ENCODE measurements around the gene ADAMTS12. TPM values are rescaled to one million over a fixed set of nuclear protein-coding genes. Genes with fewer than 3 reads are reported as not detected.

ADAMTS12 gene
- polyA plus RNA-seq, 1 of the 3 experiments (the other 2 are of a cell fraction): 2.5 TPM

DNA sequence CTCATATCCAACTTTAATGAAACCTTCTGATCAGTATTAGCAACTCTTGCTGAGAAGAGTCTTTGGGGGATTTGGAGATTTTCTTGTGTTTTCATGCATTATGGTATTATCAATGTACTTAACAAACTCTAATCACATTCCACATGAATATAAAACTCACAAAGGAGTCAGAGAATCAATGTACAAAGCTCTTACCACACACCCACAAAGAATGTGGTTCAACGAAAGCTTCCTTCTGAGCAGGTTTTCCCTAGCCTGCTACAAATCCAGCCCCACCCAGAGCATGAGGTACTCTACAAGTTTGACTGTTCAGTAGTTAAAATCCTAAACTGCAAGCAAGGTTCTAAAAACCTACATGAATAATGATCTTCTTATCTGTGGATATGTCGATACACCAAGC lies 240.9 kb downstream of the ADAMTS12 start:
- no peaks in the 10 kb centered on the region for H3K9me3 ChIP-seq
- no peak overlapping the region for H2AFZ ChIP-seq (ENCODE audit: low read depth)
- no peak overlapping the region for H3K9ac ChIP-seq
- 50% methylated on average over 2 of the region's 2 CpGs for whole genome bisulfite sequencing (ENCODE audit: low lambda C conversion rate)
- no peaks in the 10 kb centered on the region for H3K36me3 ChIP-seq (replicated peaks in 1 of 2; ENCODE audit: control insufficient read depth in 1 of 2, insufficient read depth in 2 of 2, low read length in 1 of 2)
- DNase-seq: no peak
- no peaks in the 10 kb centered on the region for H3K27me3 ChIP-seq (ENCODE audit: insufficient read depth)
- TF ChIP-seq USF1 (IDR thresholded peaks at IDR 0.05; ENCODE audit: borderline replicate concordance, low read depth) (no peak), NFIC (IDR thresholded peaks at IDR 0.05; ENCODE audit: borderline replicate concordance) (no peak), POLR2AphosphoS5 (IDR thresholded peaks at IDR 0.05; ENCODE audit: low read depth, low read length) (no peak), SMC3 (IDR thresholded peaks at IDR 0.05; ENCODE audit: low read depth, low read length) (no peak), ZBTB33 (IDR thresholded peaks at IDR 0.05; ENCODE audit: borderline replicate concordance, low read depth) (no peak), MXI1 (IDR thresholded peaks at IDR 0.05; ENCODE audit: low read depth, low read length) (no peak), EZH2phosphoT487 (IDR thresholded peaks at IDR 0.05; ENCODE audit: borderline replicate concordance, low read depth) (no peak), YY1 (IDR thresholded peaks at IDR 0.05; ENCODE audit: low read depth) (no peak), CHD2 (IDR thresholded peaks at IDR 0.05; ENCODE audit: low read length, partially characterized antibody) (no peak), RXRA (IDR thresholded peaks at IDR 0.05; ENCODE audit: borderline replicate concordance, low read depth) (no peak), GATA2 (CRISPR knock-in tag; IDR thresholded peaks at IDR 0.05) (no peak), MEF2A (IDR thresholded peaks at IDR 0.05; ENCODE audit: borderline replicate concordance, low read depth) (no peak), EP300 (IDR thresholded peaks at IDR 0.05; ENCODE audit: borderline replicate concordance in 1 of 2, low read depth in 1 of 2, low read length in 1 of 2) (no peak), TEAD4 (IDR thresholded peaks at IDR 0.05; ENCODE audit: borderline replicate concordance, insufficient read depth) (no peak), FOSL2 (IDR thresholded peaks at IDR 0.05; ENCODE audit: borderline replicate concordance, low read depth) (no peak), TCF12 (IDR thresholded peaks at IDR 0.05) (no peak), GABPA (IDR thresholded peaks at IDR 0.05; ENCODE audit: low read depth) (no peak)
- TF ChIP-seq, protein P1, sequence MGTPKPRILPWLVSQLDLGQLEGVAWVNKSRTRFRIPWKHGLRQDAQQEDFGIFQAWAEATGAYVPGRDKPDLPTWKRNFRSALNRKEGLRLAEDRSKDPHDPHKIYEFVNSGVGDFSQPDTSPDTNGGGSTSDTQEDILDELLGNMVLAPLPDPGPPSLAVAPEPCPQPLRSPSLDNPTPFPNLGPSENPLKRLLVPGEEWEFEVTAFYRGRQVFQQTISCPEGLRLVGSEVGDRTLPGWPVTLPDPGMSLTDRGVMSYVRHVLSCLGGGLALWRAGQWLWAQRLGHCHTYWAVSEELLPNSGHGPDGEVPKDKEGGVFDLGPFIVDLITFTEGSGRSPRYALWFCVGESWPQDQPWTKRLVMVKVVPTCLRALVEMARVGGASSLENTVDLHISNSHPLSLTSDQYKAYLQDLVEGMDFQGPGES (IDR thresholded peaks at IDR 0.05; ENCODE audit: low read depth, low read length): no peak
- TF ChIP-seq, protein P2, sequence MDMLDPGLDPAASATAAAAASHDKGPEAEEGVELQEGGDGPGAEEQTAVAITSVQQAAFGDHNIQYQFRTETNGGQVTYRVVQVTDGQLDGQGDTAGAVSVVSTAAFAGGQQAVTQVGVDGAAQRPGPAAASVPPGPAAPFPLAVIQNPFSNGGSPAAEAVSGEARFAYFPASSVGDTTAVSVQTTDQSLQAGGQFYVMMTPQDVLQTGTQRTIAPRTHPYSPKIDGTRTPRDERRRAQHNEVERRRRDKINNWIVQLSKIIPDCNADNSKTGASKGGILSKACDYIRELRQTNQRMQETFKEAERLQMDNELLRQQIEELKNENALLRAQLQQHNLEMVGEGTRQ (IDR thresholded peaks at IDR 0.05; ENCODE audit: borderline replicate concordance, low read depth, low read length): no peak
- TF ChIP-seq, protein P3, sequence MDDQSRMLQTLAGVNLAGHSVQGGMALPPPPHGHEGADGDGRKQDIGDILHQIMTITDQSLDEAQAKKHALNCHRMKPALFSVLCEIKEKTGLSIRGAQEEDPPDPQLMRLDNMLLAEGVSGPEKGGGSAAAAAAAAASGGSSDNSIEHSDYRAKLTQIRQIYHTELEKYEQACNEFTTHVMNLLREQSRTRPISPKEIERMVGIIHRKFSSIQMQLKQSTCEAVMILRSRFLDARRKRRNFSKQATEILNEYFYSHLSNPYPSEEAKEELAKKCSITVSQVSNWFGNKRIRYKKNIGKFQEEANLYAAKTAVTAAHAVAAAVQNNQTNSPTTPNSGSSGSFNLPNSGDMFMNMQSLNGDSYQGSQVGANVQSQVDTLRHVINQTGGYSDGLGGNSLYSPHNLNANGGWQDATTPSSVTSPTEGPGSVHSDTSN (IDR thresholded peaks at IDR 0.05): no peak
- H3K27ac ChIP-seq (ENCODE audit: low read depth in 2 of 2, low read length in 1 of 2): no peak overlapping the region
- POLR2A ChIA-PET: no interaction called here
- H3K4me1 ChIP-seq (ENCODE audit: control insufficient read depth in 1 of 2, insufficient read depth in 2 of 2, low read depth in 1 of 2, low read length in 1 of 2): no peaks in the 10 kb centered on the region
- no peaks in the 10 kb centered on the region for H4K20me1 ChIP-seq (ENCODE audit: insufficient read depth)
- no peak overlapping the region for H3K4me2 ChIP-seq
- no peak overlapping the region for H3K4me3 ChIP-seq (ENCODE audit: low read depth in 2 of 2, low read length in 1 of 2)
- CTCF ChIA-PET: no interaction called here
- no peaks in the 10 kb centered on the region for H3K79me2 ChIP-seq (ENCODE audit: insufficient read depth)
- H3K9me2 ChIP-seq: no peaks in the 10 kb centered on the region
- no peaks in the 10 kb centered on the region for H3F3A ChIP-seq (replicated peaks; ENCODE audit: insufficient read depth)

All from SK-N-SH (cell line).